HG03066 (cell line): ENCODE results near the gene PQBP1.

Experiments used
- ATAC-seq: cut with Tn5 transposase; IDR thresholded peaks from one replicate; pipeline ENCODE4 v1.9.1; 2021; ENCODE audit warnings: low read depth; ENCODE audit not compliant: unreplicated experiment

PQBP1 gene

DNA sequence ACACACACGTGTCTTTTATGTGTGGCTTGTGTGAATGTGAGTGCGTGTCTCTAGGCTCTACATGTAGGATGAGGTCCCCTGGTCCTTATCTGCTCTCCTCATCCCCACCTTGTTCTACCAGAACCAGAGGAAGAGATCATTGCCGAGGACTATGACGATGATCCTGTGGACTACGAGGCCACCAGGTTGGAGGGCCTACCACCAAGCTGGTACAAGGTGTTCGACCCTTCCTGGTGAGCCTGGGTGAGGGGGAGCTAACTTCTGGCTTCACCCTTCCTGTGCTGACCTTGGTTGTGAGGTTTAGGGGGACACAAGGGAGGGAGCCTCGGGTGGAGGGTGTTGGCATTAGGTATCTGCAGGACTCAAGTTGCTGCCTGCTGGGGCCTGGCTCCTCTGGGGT is 3.3 kb downstream of the PQBP1 start:
- ATAC-seq, result no peak

DNA sequence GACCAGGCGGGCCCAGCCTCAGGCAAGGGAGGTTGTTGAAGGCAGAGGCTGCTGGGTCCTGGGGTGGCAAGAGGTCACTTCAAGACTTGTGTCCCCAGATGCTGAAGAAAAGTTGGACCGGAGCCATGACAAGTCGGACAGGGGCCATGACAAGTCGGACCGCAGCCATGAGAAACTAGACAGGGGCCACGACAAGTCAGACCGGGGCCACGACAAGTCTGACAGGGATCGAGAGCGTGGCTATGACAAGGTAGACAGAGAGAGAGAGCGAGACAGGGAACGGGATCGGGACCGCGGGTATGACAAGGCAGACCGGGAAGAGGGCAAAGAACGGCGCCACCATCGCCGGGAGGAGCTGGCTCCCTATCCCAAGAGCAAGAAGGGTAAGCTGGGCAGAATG is 4.4 kb downstream of the PQBP1 start:
- no peak for ATAC-seq

DNA sequence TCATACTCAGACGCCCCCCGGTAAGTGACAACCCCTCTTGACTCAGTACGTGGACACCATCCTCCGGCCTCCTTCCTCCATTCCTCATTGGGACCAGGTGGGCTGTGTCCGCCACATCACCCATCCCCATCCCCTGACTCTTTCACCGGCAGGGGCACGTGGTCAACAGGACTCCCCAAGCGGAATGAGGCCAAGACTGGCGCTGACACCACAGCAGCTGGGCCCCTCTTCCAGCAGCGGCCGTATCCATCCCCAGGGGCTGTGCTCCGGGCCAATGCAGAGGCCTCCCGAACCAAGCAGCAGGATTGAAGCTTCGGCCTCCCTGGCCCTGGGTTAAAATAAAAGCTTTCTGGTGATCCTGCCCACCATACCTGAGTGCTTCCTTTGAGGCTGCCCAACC is 5.0 kb downstream of the PQBP1 start:
- no peak for ATAC-seq

DNA sequence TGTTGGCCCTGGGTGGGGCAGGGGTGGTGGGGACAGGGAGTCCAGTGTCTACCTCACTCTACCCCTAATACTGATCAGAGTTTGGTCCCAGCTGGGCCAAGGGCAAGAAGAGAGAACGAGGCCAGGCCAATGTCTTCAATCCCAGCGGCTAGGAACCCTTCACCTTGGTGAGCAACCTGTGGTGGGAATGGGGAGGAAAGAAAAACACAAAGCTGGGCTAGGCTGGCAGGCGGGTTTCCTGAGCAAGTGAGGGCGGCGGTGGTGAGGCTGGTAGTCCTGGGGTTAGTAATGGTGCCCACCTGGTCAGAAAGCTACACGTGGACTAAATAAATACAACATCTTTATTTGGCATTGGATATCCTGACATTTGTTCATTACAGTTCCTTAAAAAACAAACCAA is 5.6 kb downstream of the PQBP1 start:
- ATAC-seq, result no peak

DNA sequence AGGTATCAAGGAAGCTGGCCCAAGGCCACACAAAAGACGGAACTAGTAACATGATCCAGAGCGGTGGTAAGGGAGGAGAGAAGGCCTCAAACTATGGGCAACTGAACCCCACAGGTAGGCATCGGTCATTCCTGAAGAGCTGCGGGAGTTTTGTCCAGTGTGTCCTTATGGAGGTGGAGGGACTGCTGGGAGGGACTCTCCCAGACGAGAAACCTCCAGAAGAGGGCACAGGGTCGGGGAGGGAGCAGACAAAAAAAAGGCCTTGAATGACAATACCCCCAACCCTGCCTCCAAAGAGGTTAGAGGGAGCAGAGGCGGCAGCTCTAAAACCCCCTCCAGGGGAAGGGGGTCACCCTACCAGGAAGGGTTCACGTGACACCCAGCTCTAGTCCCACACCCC is 6.5 kb downstream of the PQBP1 start:
- no peak for ATAC-seq

DNA sequence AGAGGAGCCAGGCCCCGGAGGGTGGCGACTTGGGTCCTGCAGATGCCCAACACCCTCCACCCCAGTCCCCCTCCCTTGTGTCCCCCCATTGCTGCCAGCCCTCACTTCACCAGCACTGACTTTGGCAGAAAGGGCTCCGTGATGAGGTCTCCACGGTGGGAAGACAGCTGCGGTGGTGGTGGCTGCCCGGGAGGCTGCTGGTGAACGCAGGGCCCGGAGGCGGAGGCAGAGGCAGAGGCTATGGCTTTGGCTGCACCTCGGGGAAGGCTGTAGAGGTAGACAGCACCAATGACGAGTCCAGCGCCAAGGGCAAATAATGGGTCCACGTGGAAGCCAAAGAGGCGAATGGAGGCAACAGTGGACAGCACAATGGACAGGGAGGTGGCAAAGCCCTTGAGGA is 6.9 kb downstream of the PQBP1 start:
- no peak for ATAC-seq

DNA sequence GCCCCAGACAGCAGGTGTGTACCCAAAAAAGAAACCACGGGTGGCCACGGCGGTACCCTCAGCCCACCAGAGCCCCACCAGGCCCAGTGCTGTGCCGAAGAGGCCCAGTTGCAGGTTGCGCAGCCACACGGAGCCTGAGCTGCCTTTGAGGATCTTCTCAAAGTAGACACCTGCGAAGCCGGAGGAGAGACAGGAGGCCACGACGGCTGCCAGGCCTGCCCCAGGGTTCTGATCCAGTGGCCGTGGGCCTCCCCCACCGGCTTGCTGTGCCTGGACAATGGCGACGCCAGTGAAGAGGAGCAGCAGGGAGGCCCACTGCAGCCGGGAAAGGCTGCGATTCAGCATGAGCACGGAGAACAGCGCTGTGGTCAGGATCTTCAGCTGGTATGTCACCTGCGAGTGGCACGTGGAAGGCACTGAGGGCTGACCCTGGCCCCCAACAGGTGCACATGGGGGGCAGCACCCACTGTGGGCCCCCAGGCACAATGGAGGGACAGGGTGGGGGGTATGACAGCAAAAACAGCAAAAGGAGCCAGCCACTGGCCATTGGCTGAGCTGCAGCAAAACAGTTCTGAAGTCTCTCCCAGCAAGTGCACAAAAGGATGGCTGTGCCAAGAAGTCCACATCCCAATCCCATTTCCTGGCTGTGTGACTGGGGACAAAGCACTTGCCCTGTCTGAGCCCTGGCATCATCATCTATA is 7.5 kb downstream of the PQBP1 start:
- no peak for ATAC-seq

DNA sequence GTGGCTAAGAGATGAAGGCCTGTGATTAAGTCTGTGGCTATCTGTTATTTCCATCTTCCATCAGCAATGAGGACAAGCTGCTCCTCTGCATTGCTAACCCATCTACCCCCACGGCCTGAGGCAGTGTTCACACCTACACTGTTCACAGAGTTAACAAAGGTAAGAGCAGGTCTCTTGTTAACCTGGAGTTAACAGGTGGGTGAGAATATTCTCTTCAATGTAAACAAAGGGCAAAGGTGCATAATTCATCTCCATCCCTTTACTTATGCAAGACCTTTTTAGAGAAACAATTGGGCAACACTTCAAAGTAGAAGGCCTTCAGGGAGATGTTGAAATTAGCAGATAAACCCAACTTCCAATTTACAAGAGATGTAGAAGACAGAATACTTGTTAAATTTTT is 10.9 kb downstream of the PQBP1 start:
- no peak for ATAC-seq

DNA sequence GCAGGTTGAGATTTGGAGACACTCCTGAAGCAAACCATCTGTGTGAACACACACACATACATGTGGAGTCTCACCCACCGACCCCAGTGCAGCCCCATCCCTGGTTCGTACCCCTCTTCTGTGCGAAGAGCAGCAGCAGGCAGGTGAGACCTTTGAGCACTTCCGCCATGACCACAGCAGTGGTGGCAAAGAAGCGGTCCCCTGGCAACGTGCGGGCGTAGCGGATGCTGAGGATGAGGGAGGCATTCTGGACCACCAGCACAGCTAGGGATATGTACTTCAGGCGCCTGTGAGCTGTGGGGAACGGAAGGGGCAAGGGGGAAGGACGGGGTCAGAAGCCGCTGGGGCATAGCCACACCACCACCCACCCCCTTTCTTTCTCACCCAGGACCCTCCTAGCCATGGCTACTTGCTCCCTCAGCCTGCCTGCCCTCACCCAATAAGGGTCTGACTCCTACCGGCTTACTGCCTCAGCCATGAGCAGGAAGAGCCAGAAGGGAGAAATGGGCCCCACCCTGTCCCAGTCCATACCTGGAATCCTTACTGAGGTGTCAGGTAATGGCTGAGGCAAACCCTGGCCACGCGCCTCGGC is 12.1 kb downstream of the PQBP1 start:
- ATAC-seq, result no peak

DNA sequence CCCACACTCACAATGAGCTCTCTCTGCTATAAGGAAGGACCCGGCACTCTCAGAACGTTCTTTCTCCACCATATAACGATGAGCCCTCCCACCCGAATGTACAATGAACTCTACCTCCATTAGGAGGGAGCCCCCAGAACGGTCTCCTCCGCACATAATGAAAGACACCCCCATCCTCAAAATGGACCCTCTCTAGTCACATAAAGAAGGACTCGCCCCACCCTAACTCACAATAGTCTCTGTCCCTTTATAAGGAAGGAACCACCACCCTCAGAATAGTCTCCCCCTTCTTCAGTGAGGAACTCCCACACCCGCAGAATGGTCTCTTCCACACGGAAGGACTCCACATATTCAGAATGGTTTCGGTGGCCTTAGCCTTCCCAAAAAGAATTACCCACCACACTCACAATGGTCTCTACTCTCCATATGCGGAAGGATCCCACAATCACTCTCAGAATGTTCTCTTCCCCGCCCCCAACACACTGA is 13.2 kb downstream of the PQBP1 start:
- ATAC-seq, result peak; percentile 2

DNA sequence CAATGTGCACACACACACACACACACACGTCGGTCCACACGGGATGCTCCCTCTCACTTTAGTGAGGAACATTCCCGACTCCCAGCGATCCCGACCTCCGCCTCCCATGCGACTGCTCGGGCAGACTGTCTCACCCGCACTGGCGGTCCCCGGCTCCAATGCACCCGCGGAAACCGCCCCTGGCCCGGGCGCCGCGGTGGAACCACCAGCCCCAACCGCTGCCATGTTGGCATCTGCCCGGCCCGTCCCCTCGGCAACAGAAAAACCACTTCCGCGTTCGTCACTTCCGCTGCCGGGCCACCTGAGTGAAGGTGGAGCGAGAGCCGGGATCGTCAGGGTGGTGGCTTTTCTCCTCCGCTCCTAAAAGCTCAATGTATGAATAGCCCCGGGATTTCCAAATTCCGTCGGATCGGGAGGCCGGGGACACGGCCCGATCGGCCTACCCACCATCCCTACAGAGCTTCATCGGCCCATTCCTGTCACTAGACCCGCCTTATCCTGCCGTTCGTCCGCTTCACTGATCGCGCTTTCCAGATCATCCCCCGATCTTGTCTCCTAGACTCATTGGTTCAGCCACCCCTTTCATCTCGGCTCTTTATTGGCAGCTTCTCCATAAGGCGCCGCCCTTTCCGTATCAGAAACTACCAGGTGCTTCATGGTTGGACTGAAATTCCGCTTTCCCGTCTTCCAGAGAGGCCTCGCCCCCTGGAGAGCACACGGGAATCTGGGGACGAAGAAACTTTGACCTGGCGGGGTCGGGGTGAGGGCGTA is 13.9 kb downstream of the PQBP1 start, which contains the start of gene SLC35A2:
Gene SLC35A2, minus strand, starts transcription at position 235 of the 771 bp plus-strand sequence. Its CDS starts 10 bp downstream, at position 225.
- peak; percentile 71 for ATAC-seq

DNA sequence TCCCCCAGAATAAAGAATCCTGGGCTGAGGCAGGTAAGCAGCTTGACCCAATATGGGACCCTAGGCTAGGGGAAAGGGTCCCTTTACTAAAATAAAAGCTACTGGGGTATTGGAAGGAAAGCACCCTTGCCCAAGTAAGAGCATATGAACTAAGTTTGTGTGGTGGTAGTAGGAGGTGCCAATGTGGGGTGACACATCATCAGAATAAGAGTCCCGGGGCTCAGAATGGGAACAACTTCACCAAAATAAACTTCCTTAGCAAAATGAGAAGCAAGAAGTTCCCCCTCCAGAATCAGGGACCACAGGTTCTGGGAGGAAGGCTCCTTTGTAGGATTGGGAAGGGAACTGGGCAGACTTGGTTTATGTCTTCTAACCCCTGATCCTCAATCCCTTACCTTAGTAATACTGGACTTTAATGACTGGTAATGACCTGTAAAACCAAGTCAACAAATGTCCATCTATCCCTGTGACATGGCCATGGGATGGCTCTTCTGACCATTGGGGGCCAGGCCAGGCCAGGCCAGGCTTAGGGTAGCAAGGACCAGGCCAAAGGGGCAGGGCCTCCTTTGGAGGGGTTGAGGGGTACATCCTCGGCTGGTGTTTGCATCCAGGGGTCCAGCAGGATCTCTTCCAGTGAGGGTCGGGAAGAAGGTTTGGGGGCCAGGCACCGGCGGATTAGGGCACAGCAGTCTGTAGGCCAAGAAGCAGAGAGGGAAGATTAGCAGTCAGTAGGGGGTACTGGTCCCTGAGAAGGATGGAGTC is 16.1 kb downstream of the PQBP1 start:
- ATAC-seq, result no peak

DNA sequence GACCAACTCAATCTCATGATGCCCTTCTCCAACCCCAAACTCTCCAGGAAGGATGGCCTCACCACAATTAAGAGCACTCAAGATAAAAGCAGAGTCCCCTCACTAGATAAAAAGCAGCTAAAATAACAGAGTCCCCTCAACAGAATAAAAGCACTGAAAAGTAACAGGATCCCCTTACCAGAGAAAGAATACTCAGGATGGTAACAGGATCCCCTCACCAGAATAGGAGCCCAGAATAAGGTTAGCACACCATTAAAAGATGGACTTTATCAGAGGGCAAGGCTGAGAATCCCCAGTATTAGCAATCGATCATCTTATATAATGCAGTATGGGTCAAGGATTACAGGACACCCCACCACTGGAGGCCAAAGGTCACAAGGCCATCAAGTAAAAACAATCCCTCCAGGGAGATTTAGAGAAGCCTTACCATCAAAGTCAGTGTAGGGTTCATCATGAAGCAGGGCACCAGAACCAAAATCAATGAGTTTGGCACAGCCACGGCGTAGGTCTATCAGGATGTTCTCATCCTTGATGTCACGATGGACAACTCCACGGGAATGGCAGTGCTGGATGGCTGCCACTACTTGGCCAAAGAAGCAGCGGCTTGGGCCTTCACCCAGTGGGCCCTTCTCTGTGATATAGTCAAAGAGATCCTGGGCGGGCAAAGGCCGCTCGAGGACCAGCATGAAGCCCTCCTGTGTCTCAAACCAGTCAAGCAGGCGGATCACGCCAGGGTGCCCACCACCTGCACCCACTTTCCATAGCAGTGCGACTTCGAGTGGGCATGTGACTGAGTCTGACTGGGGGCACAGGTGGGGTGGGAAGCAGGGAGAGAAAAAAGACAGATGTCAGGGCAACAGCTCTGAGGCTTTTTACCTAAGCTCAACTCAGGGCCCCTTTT is 17.1 kb downstream of the PQBP1 start:
- ATAC-seq, result no peak

DNA sequence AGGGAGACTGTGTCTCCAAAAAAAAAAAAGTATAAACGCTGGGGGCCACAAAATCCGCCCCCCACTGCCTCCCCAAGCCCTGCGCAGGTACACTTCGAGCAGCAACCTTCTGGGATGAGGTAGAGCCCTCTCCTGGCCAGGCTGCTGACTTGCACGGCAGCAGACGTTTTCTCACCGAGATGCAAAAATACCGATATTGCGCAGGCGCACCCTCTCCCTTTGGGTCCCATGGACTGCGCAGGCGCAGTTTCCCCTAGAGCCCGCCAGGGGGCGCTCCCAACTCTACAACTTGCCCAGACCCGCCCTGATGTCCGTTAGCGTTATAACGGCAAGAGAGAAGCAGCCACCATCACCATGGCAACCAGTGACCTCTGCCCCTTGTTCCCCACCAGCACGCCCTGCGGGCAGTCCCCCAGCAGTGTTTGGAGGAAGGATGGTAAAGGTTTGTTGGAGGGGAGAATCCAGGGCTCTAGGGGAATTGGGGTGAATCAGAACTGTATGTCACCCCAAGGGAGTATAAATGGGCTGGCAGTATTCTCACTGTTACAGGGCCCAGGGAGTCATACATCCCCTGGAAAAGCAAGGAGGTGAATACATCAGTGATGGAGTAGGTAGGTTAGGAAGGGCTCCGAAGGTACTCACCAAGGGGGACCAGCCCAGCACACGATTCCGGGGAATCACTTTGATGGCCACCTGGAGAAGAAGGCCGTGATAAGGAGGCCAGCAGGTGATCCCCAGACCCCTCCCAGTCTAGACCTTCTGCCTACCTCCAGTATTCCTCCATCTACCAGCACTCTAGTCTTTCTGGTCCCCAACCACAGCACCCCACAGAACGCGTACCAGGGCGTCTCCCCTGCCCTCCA is 19.6 kb downstream of the PQBP1 start:
- no peak for ATAC-seq

DNA sequence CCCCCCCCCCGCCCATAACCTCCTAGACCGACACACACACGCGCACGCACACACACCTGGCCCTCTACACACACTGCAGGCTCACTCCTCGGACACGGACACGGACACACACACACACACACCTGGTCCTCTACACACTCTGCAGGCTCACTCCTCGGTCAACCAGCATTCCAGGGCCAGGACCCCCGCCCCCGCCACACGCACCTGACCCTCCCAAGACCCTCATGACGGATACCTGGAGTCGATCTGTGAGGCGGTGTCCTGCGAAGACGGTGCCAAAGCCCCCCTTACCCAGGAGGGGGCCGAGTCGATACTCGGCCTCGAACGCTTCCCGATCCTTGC is 20.5 kb downstream of the PQBP1 start:
- no peak for ATAC-seq

DNA sequence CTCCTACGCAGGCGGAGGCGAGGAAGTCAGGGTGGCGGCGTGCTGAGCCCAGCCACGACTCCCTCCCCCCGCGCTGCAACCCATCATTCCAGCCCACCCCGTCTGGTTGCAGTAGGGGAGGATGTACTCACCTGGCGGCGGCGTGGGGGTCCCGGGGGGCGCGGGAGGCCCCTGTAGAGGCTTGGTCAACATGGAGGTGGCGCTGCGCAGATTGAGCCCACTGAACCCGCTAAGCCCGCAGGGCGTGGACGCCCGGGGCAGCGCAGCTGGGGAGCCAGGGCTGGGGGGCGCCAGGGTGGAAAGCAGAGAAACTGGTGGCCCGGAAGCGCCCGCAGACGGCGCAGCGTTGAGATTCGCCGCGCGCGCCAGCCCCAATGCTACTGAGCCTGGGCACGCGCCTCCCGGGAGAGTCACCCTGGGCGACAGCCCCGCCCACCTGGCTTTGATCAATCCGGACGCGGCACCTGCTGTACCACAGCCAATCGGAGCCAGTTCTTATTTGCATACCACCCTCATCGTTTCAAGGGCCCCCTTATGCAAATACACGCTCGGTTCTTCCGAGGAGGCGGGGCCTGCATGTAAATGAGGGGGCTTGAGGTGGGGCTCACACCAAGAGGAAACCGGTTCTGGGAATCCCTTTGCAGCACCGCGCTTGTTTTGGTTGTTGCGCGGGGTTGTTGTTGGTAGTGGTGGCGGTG is 21.1 kb downstream of the PQBP1 start, which contains the start of gene PIM2:
Gene PIM2, minus strand, starts transcription at position 382 of the 698 bp plus-strand sequence. Its CDS starts 190 bp downstream, at position 192.
- peak; percentile 71 for ATAC-seq

DNA sequence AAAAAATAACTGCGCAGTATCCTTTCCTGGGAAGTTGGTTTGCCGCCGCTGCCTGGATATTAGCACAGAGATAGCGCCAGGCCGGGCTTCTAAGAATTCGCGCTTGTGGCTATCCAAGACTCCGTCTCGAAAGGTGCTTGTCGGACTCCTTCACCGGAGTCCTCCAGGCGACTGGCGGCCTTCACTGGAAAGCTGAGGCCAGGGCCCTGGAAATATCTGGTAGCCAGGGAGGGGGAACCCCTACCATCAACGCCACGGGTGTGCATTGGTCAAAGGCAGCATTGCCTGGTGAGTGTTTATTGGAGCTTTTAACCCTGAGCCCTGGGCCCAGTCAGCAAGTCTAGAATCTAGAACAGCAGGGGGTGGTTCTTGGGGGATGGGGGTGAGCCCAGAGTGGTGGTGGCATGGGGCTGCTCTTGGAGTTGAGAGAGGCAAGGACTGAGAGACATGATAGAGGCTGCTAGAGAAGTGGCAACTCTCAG is 21.7 kb downstream of the PQBP1 start:
- ATAC-seq, result no peak
